Liver (tissue), 9 donors: ENCODE measurements around the gene ZNF862. TPM values are rescaled to one million over a fixed set of nuclear protein-coding genes. Genes with fewer than 3 reads are reported as not detected.

Source experiments
- DNase-seq: peaks from one replicate; pipeline ENCODE4 v3.0.0-alpha.2; 2017; ENCODE audit warnings: low spot score
- H3K27ac ChIP-seq, 2 donors: one replicate each; pipeline ENCODE4 v1.7.0; 2013; ENCODE audit warnings: inconsistent platforms in 2 of 2, low read length in 2 of 2, control low read depth in 1 of 2, low read depth in 1 of 2, mild to moderate bottlenecking in 1 of 2
- H3K27me3 ChIP-seq, 4 donors: one replicate each; pipeline versions ENCODE4 v1.6.1 to v1.7.0; 2013; ENCODE audit warnings: low read length in 3 of 4, inconsistent platforms in 1 of 4, mild to moderate bottlenecking in 1 of 4, moderate library complexity in 1 of 4; ENCODE audit not compliant: control insufficient read depth in 4 of 4, insufficient read depth in 4 of 4
- H3K36me3 ChIP-seq, 4 donors: one replicate each; pipeline versions ENCODE4 v1.6.1 to v1.7.0; 2013; ENCODE audit warnings: low read length in 3 of 4, mild to moderate bottlenecking in 3 of 4, low read depth in 1 of 4, moderate library complexity in 1 of 4; ENCODE audit not compliant: control insufficient read depth in 4 of 4, insufficient read depth in 3 of 4
- H3K4me1 ChIP-seq, 4 donors: one replicate each; pipeline versions ENCODE4 v1.6.1 to v1.7.0; 2013; ENCODE audit warnings: low read length in 3 of 4, mild to moderate bottlenecking in 3 of 4, moderate library complexity in 1 of 4; ENCODE audit not compliant: control insufficient read depth in 4 of 4, insufficient read depth in 4 of 4
- H3K4me3 ChIP-seq, 3 donors: one replicate each; pipeline versions ENCODE4 v1.6.1 to v1.7.0; 2013; ENCODE audit warnings: low read length in 3 of 3, control low read depth in 1 of 3, low read depth in 1 of 3, mild to moderate bottlenecking in 1 of 3
- H3K9ac ChIP-seq, 2 donors: one replicate each; pipeline ENCODE4 v1.7.0; 2013; ENCODE audit warnings: low read length in 2 of 2, mild to moderate bottlenecking in 2 of 2, moderate library complexity in 2 of 2, control low read depth in 1 of 2, low read depth in 1 of 2
- H3K9me3 ChIP-seq, 4 donors: one replicate each; pipeline versions ENCODE4 v1.6.1 to v1.7.0; 2013; ENCODE audit warnings: low read length in 3 of 4; ENCODE audit not compliant: control insufficient read depth in 4 of 4
- EGR1 ChIP-seq, 2 donors: IDR thresholded peaks; 2 replicates each; pipeline ENCODE4 v1.6.1; 2016 to 2018; ENCODE audit warnings: antibody characterized with exemption in 2 of 2, low read depth in 2 of 2
- FOXA1 ChIP-seq: IDR thresholded peaks from 2 replicates; pipeline ENCODE4 v1.6.1; 2016; ENCODE audit warnings: antibody characterized with exemption
- FOXA2 ChIP-seq: IDR thresholded peaks from 2 replicates; pipeline ENCODE4 v1.6.1; 2016; ENCODE audit warnings: antibody characterized with exemption
- GABPA ChIP-seq, 2 donors: IDR thresholded peaks in 1 of 2; conservative IDR thresholded peaks in 1 of 2; 2 replicates each; pipeline ENCODE4 v1.6.1; 2016; ENCODE audit warnings: antibody characterized with exemption in 2 of 2, mild to moderate bottlenecking in 1 of 2, moderate library complexity in 1 of 2
- HNF4A ChIP-seq, 2 donors: conservative IDR thresholded peaks; 2 replicates each; pipeline ENCODE4 v1.6.1; 2016; ENCODE audit warnings: antibody characterized with exemption in 2 of 2, mild to moderate bottlenecking in 2 of 2
- HNF4G ChIP-seq: IDR thresholded peaks from 2 replicates; pipeline ENCODE4 v1.6.1; 2016; ENCODE audit warnings: antibody characterized with exemption
- JUND ChIP-seq, 2 donors: IDR thresholded peaks; 2 replicates each; pipeline ENCODE4 v1.6.1; 2016; ENCODE audit warnings: antibody characterized with exemption in 2 of 2
- NR2F2 ChIP-seq: IDR thresholded peaks from 2 replicates; pipeline ENCODE4 v1.6.1; 2016; ENCODE audit warnings: antibody characterized with exemption
- RAD21 ChIP-seq, 2 donors: IDR thresholded peaks; 2 replicates each; pipeline ENCODE4 v1.6.1; 2016; ENCODE audit warnings: antibody characterized with exemption in 2 of 2, mild to moderate bottlenecking in 2 of 2
- RXRA ChIP-seq, 2 donors: IDR thresholded peaks; 2 replicates each; pipeline ENCODE4 v1.6.1; 2017 to 2018; ENCODE audit warnings: antibody characterized with exemption in 2 of 2, mild to moderate bottlenecking in 1 of 2
- SP1 ChIP-seq: IDR thresholded peaks from 2 replicates; pipeline ENCODE4 v1.6.1; 2018; ENCODE audit warnings: antibody characterized with exemption, mild to moderate bottlenecking
- TAF1 ChIP-seq: conservative IDR thresholded peaks from 2 replicates; pipeline ENCODE4 v1.6.1; 2016; ENCODE audit warnings: antibody characterized with exemption, mild to moderate bottlenecking
- YY1 ChIP-seq: IDR thresholded peaks from 2 replicates; pipeline ENCODE4 v1.6.1; 2016; ENCODE audit warnings: antibody characterized with exemption, mild to moderate bottlenecking
- WGBS: extraction: QIAGEN DNeasy Blood & Tissue Kit; methylation state at CpG from one replicate; pipeline ENCODE4 v1.1.7; 2013; 5-methylcytosine and 5-hydroxymethylcytosine counted together
- polyA plus RNA-seq, 2 donors: library from polyadenylated mRNA; stranded (reverse) in 1 of 2; unstranded in 1 of 2; fragments of 200-250 nt in 1 of 2; fragments of >200 nt in 1 of 2; fragmentation: Nextera tagmentation in 1 of 2; extraction: Ambion mirVana in 1 of 2; gene quantifications; one replicate each; pipeline versions ENCODE4 v1.2.1 to v1.2.3, GENCODE V29; 2013 to 2015
- total RNA-seq, 2 donors: library from RNA; depleted of rRNA; stranded (reverse); fragments of >200 nt; gene quantifications; one replicate each; pipeline ENCODE4 v1.2.3, GENCODE V29; 2014
- TF ChIP-seq, protein P1 (sequence below): IDR thresholded peaks from 2 replicates; pipeline ENCODE4 v1.6.1; 2016; ENCODE audit warnings: antibody characterized with exemption, mild to moderate bottlenecking
- TF ChIP-seq, protein P2 (sequence below): IDR thresholded peaks from 2 replicates; pipeline ENCODE4 v1.6.1; 2016; ENCODE audit warnings: antibody characterized with exemption
- TF ChIP-seq, protein P3 (sequence below): fragments of 150-350 bp; IDR thresholded peaks from 2 replicates; pipeline ENCODE4 v1.5.1; 2017; ENCODE audit warnings: improper control_type of control experiment, low read depth, low read length; ENCODE audit not compliant: missing input control
- TF ChIP-seq, protein P4 (sequence below): IDR thresholded peaks from 2 replicates; pipeline ENCODE4 v1.6.1; 2016; ENCODE audit warnings: antibody characterized with exemption
- TF ChIP-seq, protein P5 (sequence below): IDR thresholded peaks from 2 replicates; pipeline ENCODE4 v1.6.1; 2016; ENCODE audit warnings: antibody characterized with exemption
- donor health status: healthy.
- donor health status: healthy.
- donor health status: healthy.
- donor health status: healthy.
- donor health status: healthy.

ZNF862 gene
- total and polyA plus RNA-seq, 4 donors: 1.9 to 9.4 (median 3.8) TPM

DNA sequence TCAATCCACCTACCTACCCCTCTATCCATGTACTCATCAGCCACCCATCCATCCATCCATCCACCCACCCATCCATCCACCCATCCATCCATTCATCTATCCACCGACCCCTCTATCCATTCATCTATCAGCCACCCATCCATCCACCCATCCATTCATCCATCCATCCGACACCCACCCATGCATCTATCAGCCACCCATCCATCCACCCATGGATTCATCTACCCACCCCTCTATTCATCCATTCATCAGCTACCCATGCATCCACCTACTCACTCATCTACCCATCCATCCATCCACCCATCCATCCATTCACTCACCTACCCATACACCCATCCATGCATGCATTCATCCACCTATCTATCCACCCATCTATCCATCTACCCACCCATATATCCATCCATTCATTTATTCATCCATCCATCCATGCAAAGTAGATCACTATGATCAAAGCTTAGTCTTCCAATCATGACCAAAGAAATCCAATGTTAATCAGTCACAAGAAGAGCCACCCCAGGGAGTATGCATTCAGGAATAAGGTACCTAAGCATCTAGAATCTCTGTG lies 37.1 kb upstream of the ZNF862 start:
- Histone ChIP-seq H3K9me3 (no peaks in the 10 kb centered on the region), H3K27ac (no peak overlapping the region), H3K9ac (no peak overlapping the region), H3K4me3 (no peak overlapping the region), H3K27me3 (no peaks in the 10 kb centered on the region), H3K4me1 (no peaks in the 10 kb centered on the region), H3K36me3 (no peaks in the 10 kb centered on the region)
- no peak for DNase-seq
- WGBS: 93% methylated on average over 2 of the region's 2 CpGs
- TF ChIP-seq, protein P1, sequence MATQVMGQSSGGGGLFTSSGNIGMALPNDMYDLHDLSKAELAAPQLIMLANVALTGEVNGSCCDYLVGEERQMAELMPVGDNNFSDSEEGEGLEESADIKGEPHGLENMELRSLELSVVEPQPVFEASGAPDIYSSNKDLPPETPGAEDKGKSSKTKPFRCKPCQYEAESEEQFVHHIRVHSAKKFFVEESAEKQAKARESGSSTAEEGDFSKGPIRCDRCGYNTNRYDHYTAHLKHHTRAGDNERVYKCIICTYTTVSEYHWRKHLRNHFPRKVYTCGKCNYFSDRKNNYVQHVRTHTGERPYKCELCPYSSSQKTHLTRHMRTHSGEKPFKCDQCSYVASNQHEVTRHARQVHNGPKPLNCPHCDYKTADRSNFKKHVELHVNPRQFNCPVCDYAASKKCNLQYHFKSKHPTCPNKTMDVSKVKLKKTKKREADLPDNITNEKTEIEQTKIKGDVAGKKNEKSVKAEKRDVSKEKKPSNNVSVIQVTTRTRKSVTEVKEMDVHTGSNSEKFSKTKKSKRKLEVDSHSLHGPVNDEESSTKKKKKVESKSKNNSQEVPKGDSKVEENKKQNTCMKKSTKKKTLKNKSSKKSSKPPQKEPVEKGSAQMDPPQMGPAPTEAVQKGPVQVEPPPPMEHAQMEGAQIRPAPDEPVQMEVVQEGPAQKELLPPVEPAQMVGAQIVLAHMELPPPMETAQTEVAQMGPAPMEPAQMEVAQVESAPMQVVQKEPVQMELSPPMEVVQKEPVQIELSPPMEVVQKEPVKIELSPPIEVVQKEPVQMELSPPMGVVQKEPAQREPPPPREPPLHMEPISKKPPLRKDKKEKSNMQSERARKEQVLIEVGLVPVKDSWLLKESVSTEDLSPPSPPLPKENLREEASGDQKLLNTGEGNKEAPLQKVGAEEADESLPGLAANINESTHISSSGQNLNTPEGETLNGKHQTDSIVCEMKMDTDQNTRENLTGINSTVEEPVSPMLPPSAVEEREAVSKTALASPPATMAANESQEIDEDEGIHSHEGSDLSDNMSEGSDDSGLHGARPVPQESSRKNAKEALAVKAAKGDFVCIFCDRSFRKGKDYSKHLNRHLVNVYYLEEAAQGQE: no peak
- no peak for TF ChIP-seq HNF4A (conservative IDR thresholded peaks at IDR 0.05)
- TF ChIP-seq, protein P2, sequence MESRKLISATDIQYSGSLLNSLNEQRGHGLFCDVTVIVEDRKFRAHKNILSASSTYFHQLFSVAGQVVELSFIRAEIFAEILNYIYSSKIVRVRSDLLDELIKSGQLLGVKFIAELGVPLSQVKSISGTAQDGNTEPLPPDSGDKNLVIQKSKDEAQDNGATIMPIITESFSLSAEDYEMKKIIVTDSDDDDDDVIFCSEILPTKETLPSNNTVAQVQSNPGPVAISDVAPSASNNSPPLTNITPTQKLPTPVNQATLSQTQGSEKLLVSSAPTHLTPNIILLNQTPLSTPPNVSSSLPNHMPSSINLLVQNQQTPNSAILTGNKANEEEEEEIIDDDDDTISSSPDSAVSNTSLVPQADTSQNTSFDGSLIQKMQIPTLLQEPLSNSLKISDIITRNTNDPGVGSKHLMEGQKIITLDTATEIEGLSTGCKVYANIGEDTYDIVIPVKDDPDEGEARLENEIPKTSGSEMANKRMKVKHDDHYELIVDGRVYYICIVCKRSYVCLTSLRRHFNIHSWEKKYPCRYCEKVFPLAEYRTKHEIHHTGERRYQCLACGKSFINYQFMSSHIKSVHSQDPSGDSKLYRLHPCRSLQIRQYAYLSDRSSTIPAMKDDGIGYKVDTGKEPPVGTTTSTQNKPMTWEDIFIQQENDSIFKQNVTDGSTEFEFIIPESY: no peak
- TF ChIP-seq JUND (IDR thresholded peaks at IDR 0.05): no peak
- TF ChIP-seq, protein P3, sequence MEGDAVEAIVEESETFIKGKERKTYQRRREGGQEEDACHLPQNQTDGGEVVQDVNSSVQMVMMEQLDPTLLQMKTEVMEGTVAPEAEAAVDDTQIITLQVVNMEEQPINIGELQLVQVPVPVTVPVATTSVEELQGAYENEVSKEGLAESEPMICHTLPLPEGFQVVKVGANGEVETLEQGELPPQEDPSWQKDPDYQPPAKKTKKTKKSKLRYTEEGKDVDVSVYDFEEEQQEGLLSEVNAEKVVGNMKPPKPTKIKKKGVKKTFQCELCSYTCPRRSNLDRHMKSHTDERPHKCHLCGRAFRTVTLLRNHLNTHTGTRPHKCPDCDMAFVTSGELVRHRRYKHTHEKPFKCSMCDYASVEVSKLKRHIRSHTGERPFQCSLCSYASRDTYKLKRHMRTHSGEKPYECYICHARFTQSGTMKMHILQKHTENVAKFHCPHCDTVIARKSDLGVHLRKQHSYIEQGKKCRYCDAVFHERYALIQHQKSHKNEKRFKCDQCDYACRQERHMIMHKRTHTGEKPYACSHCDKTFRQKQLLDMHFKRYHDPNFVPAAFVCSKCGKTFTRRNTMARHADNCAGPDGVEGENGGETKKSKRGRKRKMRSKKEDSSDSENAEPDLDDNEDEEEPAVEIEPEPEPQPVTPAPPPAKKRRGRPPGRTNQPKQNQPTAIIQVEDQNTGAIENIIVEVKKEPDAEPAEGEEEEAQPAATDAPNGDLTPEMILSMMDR: no peak
- TF ChIP-seq NR2F2: no peak
- TF ChIP-seq FOXA2: no peak
- TF ChIP-seq, protein P4, sequence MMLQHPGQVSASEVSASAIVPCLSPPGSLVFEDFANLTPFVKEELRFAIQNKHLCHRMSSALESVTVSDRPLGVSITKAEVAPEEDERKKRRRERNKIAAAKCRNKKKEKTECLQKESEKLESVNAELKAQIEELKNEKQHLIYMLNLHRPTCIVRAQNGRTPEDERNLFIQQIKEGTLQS: no peak
- TF ChIP-seq SP1: no peak
- TF ChIP-seq GABPA (IDR thresholded peaks at IDR 0.05 in 1 of 2, conservative IDR thresholded peaks at IDR 0.05 in 1 of 2): no peak
- no peak for TF ChIP-seq EGR1 (IDR thresholded peaks at IDR 0.05; ENCODE audit: low read depth in 2 of 2)
- no peak for TF ChIP-seq TAF1
- TF ChIP-seq FOXA1: no peak
- TF ChIP-seq, protein P5, sequence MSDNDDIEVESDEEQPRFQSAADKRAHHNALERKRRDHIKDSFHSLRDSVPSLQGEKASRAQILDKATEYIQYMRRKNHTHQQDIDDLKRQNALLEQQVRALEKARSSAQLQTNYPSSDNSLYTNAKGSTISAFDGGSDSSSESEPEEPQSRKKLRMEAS: no peak
- no peak for TF ChIP-seq HNF4G
- TF ChIP-seq YY1: no peak
- TF ChIP-seq RAD21 (IDR thresholded peaks at IDR 0.05): no peak
- TF ChIP-seq RXRA (IDR thresholded peaks at IDR 0.05): no peak
